ENCODE data around the gene TENM3. TPM values are rescaled to one million over a fixed set of nuclear protein-coding genes. Genes with fewer than 3 reads are reported as not detected.

TENM3 gene
- total RNA-seq, 1 experiment from 2014 or later, result 71.0 TPM

DNA sequence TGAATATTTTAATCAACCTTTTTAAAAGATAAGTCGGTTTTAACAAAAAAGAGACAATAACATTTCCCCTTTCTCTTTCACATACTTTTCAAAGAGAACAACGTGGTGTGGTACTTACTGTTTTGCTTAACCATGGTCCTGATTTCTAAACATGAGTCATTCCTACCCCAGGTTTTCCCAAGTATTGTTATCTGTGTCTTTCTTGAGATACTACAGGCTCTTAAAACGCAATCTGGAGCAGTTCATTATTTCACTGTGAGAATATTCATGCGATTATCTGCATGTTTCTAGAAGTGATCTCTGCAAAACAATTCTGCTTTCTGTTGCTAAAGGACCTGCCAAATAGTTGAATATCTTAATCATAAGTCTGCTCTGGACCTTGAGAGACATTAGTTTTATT is 127.3 kb downstream of the TENM3 start:
- no peak overlapping the region for H3K27ac Mint-ChIP-seq
- H3K27me3 Mint-ChIP-seq (ENCODE audit: low read depth), result no peaks in the 10 kb centered on the region
- H3K4me1 Mint-ChIP-seq, result peaks cover 37% of the 10 kb centered on the region
- ChIA-PET CTCF (no interaction called here), POLR2A (no interaction called here)
- H3K4me3 Mint-ChIP-seq, result no peak overlapping the region
- ATAC-seq (no peak), DNase-seq (ENCODE audit: low spot score) (no peak)
- H3K9me3 Mint-ChIP-seq, result peaks cover 5% of the 10 kb centered on the region
- peaks cover 8% of the 10 kb centered on the region for H3K36me3 Mint-ChIP-seq
- TF ChIP-seq FOXJ3 (CRISPR knock-in tag; IDR thresholded peaks at IDR 0.05; ENCODE audit: borderline replicate concordance) (no peak), TCF7 (CRISPR knock-in tag; IDR thresholded peaks at IDR 0.05; ENCODE audit: low read depth) (no peak), SP1 (CRISPR knock-in tag; conservative IDR thresholded peaks at IDR 0.05) (no peak), IRF2 (CRISPR knock-in tag; IDR thresholded peaks at IDR 0.05; ENCODE audit: borderline replicate concordance, low read depth) (no peak), CREM (CRISPR knock-in tag; IDR thresholded peaks at IDR 0.05) (no peak), CBFB (CRISPR knock-in tag; IDR thresholded peaks at IDR 0.05; ENCODE audit: low read depth) (no peak), ATF1 (CRISPR knock-in tag; IDR thresholded peaks at IDR 0.05) (no peak), NFATC4 (CRISPR knock-in tag; IDR thresholded peaks at IDR 0.05) (no peak), ZBTB21 (CRISPR knock-in tag; IDR thresholded peaks at IDR 0.05; ENCODE audit: borderline replicate concordance) (no peak), ZNF423 (CRISPR knock-in tag; IDR thresholded peaks at IDR 0.05) (no peak), SMAD3 (CRISPR knock-in tag; IDR thresholded peaks at IDR 0.05; ENCODE audit: borderline replicate concordance) (no peak), ZNF317 (CRISPR knock-in tag; IDR thresholded peaks at IDR 0.05; ENCODE audit: borderline replicate concordance, low read depth) (no peak)
- TF ChIP-seq, protein P1, sequence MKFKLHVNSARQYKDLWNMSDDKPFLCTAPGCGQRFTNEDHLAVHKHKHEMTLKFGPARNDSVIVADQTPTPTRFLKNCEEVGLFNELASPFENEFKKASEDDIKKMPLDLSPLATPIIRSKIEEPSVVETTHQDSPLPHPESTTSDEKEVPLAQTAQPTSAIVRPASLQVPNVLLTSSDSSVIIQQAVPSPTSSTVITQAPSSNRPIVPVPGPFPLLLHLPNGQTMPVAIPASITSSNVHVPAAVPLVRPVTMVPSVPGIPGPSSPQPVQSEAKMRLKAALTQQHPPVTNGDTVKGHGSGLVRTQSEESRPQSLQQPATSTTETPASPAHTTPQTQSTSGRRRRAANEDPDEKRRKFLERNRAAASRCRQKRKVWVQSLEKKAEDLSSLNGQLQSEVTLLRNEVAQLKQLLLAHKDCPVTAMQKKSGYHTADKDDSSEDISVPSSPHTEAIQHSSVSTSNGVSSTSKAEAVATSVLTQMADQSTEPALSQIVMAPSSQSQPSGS (CRISPR knock-in tag; IDR thresholded peaks at IDR 0.05; ENCODE audit: borderline replicate concordance, low read depth), result no peak
- TF ChIP-seq, protein P2, sequence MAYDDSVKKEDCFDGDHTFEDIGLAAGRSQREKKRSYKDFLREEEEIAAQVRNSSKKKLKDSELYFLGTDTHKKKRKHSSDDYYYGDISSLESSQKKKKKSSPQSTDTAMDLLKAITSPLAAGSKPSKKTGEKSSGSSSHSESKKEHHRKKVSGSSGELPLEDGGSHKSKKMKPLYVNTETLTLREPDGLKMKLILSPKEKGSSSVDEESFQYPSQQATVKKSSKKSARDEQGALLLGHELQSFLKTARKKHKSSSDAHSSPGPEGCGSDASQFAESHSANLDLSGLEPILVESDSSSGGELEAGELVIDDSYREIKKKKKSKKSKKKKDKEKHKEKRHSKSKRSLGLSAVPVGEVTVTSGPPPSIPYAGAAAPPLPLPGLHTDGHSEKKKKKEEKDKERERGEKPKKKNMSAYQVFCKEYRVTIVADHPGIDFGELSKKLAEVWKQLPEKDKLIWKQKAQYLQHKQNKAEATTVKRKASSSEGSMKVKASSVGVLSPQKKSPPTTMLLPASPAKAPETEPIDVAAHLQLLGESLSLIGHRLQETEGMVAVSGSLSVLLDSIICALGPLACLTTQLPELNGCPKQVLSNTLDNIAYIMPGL (CRISPR knock-in tag; IDR thresholded peaks at IDR 0.05), result no peak
- TF ChIP-seq, protein P3, sequence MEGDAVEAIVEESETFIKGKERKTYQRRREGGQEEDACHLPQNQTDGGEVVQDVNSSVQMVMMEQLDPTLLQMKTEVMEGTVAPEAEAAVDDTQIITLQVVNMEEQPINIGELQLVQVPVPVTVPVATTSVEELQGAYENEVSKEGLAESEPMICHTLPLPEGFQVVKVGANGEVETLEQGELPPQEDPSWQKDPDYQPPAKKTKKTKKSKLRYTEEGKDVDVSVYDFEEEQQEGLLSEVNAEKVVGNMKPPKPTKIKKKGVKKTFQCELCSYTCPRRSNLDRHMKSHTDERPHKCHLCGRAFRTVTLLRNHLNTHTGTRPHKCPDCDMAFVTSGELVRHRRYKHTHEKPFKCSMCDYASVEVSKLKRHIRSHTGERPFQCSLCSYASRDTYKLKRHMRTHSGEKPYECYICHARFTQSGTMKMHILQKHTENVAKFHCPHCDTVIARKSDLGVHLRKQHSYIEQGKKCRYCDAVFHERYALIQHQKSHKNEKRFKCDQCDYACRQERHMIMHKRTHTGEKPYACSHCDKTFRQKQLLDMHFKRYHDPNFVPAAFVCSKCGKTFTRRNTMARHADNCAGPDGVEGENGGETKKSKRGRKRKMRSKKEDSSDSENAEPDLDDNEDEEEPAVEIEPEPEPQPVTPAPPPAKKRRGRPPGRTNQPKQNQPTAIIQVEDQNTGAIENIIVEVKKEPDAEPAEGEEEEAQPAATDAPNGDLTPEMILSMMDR (IDR thresholded peaks at IDR 0.05), result no peak
- TF ChIP-seq, protein P4, sequence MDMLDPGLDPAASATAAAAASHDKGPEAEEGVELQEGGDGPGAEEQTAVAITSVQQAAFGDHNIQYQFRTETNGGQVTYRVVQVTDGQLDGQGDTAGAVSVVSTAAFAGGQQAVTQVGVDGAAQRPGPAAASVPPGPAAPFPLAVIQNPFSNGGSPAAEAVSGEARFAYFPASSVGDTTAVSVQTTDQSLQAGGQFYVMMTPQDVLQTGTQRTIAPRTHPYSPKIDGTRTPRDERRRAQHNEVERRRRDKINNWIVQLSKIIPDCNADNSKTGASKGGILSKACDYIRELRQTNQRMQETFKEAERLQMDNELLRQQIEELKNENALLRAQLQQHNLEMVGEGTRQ (CRISPR knock-in tag; IDR thresholded peaks at IDR 0.05), result no peak
- TF ChIP-seq, protein P5, sequence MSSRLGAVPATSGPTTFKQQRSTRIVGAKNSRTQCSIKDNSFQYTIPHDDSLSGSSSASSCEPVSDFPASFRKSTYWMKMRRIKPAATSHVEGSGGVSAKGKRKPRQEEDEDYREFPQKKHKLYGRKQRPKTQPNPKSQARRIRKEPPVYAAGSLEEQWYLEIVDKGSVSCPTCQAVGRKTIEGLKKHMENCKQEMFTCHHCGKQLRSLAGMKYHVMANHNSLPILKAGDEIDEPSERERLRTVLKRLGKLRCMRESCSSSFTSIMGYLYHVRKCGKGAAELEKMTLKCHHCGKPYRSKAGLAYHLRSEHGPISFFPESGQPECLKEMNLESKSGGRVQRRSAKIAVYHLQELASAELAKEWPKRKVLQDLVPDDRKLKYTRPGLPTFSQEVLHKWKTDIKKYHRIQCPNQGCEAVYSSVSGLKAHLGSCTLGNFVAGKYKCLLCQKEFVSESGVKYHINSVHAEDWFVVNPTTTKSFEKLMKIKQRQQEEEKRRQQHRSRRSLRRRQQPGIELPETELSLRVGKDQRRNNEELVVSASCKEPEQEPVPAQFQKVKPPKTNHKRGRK (CRISPR knock-in tag; IDR thresholded peaks at IDR 0.05; ENCODE audit: borderline replicate concordance), result no peak
- TF ChIP-seq, protein P6, sequence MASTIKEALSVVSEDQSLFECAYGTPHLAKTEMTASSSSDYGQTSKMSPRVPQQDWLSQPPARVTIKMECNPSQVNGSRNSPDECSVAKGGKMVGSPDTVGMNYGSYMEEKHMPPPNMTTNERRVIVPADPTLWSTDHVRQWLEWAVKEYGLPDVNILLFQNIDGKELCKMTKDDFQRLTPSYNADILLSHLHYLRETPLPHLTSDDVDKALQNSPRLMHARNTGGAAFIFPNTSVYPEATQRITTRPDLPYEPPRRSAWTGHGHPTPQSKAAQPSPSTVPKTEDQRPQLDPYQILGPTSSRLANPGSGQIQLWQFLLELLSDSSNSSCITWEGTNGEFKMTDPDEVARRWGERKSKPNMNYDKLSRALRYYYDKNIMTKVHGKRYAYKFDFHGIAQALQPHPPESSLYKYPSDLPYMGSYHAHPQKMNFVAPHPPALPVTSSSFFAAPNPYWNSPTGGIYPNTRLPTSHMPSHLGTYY (CRISPR knock-in tag; IDR thresholded peaks at IDR 0.05), result no peak
